GM15510 (cell line): ENCODE data around the gene RAC3.

Experiments
- POLR2A ChIP-seq: IDR thresholded peaks from 3 replicates; pipeline ENCODE4 v1.6.1; 2011; ENCODE audit warnings: borderline replicate concordance; ENCODE audit not compliant: insufficient read length; ENCODE audit errors: extremely low read depth

RAC3 gene

DNA sequence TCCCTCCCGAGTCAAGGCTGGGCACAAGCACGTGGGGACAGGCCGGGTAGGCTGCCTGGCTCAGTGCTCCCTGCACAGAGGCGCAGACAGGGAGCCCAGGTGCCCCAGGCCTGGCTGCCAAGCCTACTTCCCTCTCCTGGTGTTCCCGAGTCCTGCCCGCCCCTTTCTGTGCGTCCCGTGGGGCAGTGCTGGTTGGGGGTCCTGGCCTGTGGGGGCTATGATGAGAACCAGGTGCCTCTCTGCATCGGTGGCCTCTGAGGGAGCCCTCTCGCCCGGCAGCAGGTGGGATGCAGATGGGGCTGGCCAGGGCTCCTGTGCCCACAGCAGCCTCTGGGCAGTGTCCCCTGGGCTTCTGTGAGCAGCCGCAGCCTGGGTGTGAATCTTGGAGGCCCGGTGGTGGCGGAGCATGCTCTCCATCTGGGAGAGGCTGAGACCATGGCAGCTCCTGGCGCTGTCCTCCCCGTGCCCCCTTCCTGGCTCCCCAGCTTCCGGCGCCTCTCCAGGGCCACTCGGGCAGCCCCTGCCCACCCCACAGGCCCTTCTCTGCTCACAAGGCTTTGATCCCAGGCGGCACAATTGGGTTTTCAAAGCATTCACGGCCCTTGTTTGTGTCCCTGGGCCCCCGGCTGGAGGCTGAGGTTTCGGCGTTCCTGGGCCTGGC lies 16.0 kb upstream of the RAC3 start:
- TF ChIP-seq POLR2A: no peak

DNA sequence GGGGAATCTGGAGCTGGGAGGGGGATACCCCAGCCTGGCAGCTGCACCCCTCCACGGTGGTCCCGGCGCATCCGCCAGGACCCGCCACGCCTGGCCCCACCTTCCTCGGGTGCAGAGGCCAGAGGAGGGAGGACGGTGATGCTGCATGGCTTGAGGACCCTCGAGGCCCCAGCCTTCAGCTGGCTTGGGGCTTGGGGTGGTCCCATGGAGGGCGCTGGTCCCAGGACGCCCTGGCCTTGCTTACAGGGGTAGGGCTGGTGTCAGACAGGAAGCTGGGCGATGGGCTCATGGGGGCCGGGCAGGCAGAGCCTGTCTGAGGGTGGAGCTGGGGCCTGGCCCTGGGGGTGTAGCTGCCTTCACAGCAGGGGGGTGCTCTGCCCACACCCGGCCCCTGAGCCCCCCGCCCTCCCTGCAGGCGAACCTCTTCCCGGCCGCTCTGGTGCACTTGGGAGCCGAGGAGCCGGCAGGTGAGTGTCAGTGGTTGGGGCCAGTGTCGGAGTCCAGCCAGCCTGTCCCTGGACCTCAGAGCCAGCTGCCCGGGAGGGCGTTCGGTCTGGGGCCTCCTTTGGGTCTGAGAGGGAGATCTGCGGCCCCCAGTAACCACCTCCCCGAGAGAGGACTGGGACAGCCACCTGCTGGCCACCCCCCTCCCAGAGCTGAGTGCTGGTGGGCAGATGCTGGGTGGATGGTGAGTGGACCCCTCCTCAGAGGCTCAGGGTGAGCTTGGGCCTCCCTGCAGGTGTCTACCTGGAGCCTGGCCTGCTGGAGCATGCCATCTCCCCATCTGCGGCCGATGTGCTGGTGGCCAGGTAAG lies 15.2 kb upstream of the RAC3 start:
- TF ChIP-seq POLR2A: no peak

DNA sequence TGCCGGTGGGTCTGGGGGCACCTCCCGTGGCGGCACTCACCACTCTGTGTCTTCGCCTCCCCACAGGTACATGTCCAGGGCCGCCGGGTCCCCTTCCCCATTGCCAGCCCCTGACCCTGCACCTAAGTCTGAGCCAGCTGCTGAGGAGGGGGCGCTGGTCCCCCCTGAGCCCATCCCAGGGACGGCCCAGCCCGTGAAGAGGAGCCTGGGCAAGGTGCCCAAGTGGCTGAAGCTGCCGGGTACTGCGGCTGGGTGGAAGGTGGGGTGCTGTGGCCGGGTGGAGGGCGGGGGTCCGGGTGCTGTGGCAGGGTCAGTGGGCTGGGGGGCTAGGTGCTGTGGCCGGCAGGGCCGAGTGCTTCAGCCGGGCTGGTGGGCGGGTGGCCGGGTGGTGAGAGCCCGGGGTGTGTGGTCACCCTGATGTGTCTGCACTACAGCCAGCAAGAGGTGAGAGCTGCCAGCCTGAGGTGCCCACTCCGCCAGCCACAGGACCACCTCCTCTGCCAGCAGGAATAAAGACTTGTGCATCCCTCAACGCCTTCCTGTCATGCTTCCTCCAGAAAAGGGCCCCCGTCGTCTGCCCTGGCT lies 14.5 kb upstream of the RAC3 start:
- no peak for TF ChIP-seq POLR2A

DNA sequence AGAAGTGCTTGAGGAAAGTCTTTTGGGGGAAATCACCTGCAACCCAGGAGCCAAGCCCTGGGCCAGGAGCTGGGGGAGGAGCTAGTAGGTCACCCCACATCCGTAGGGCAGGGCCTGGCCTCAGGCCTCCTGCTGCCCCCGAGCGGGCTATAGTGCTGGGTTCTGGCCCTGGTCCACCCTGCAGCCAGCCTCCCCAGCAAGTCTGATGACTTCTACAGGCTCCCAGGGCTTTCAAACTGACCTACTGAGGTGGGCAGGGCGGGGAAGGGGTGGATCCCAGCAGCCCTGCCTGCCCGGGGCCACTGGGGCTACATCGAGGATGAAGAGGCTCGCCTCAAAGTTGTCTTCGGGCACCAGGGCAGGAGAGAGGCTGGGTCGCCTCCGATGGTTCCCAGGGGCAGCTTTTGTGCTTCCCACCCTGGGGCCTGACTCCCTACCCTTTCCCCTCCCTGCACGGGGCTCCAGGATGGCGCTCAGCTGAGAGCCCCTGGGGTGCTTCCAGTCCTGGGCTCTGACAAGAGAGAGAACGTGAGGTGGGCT lies 13.8 kb upstream of the RAC3 start:
- no peak for TF ChIP-seq POLR2A

DNA sequence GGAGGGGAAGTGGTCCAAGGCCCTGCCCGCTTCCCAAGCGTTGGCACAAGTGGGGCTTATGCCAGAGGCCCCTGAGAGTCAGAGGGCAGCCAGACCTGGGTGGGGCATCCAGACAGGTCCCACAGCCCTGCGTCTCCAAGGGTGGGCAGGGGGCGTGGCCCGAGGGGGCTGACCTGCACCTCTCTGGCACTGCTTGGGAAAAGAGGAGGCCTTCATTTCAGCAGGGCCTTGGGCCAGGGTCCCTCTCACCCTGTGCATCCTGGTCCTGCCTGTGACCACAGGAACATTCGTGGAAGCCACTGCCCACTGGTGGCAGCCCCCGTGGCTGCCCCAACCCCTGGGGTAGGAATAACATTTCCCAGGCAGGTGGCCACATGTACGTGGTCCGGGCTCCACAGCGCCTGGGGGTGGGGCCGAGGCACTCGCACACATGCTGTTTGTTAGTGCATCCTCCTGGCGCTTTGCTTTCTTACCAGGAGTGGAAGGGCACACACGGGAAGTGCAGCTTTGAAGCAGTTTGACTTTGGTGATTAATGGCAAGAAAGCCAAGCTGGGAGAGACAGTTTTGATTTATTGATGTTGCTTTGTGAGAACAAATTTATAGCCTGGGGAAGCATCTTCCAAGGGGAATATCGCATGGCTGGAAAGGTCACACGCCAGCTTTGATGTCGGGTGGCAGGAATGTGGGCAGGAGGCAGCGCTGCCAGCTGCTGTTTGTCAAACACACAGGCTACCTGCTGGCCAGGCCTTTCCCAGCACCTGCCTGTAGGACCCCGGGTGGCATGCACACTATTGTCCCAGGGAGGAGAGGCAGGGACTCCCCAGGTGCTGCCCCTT lies 13.1 kb upstream of the RAC3 start:
- no peak for TF ChIP-seq POLR2A

DNA sequence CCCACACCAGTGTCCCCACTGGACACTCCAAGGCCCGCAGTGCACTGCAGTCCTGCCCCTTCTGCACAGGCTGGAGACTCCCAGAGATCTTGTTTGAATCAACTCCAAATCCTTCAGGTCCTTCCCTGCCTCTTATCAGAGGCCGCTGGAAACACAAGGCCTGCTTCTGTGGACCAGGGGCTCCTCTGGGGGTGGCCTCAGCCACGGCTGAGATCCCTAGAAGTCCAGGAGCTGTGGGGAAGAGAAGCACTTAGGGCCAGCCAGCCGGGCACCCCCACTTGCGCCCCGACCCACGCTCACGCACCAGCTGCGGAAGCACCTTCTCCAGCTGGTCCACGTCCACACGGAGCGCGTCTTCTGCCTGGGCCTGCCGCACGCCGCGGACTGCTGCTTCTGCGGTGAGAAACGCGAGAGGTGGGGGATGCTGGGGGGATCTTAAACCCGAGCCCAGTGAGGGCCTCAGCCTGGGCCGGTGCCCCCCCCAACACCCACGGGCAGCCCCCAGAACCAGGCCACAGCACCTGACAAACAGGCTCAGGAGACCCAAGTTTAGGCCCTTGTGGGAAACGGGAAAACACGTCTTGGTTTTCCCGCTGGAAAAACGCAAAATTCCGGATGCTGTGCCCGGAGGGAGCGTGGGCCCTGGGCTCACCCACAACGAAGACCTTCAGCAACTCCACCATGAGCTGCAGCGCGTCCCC lies 12.3 kb upstream of the RAC3 start:
- no peak for TF ChIP-seq POLR2A

DNA sequence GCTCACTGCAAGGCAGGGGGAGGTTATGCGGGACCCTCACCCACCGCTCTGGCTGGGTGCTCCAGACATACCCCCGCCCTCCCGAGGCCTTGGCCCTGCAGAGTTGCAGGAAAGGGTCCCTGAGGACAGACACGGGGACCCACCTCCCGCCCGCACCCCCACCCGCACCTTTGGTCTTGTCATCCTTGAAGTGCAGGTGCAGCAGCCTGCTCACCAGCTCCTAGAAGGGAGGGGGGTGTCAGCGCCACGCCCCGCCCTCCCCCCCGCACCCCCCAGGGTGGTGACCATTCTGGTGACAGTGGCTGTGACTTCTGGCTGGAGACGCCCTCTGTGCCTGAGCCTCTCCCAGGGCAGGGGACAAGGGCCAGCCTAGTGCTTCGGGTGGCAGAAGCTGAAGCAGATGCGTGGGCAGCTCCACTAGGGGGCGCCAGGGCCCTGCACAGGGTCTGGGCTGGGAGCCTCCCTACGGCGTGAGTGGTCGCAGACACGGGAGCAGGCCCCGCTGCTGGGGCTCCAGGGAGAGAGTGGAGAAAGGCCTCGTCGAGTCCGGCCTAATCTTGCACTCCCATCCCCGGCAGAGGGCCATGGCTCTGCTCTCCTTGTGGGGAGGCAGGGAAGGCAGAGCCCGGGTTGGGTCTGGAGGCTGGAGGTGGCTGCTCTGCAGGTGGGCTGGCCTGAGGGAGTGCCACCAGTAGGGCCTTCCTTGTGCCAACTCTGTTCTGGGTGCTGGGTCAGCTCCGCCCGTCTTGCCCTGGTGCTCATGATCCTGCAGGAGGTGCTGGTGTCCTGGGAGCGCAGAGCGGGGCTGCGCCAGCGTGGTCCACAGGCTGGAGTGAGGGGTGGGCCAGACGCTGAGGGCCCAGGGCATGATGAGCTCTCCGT lies 11.5 kb upstream of the RAC3 start:
- TF ChIP-seq POLR2A: no peak

DNA sequence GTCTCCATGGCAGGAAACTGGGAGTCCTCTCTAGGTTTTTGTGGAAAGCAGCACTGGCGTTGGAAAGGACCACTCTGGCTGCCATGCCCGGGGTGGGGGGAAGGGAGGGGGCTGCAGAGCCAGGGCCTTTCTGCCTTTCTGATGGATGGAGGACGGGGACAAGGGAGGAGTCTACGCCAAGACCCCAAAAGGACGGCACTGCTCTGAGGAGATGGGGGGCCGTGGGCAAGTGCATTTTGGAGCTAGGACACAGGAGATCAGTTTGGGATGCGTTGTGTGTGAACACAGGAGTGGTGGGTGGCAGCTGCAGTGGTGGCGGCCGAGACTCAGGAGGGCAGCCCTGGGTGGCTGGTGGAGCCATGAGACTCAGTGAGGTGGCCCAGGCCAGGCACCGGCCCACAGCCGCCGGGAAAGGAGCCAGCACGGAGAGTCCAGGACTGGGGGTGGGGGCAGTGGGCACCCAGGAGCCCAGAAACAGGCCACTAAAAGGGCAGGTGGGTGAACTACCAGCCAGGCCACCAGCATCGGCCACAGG lies 10.8 kb upstream of the RAC3 start:
- no peak for TF ChIP-seq POLR2A

DNA sequence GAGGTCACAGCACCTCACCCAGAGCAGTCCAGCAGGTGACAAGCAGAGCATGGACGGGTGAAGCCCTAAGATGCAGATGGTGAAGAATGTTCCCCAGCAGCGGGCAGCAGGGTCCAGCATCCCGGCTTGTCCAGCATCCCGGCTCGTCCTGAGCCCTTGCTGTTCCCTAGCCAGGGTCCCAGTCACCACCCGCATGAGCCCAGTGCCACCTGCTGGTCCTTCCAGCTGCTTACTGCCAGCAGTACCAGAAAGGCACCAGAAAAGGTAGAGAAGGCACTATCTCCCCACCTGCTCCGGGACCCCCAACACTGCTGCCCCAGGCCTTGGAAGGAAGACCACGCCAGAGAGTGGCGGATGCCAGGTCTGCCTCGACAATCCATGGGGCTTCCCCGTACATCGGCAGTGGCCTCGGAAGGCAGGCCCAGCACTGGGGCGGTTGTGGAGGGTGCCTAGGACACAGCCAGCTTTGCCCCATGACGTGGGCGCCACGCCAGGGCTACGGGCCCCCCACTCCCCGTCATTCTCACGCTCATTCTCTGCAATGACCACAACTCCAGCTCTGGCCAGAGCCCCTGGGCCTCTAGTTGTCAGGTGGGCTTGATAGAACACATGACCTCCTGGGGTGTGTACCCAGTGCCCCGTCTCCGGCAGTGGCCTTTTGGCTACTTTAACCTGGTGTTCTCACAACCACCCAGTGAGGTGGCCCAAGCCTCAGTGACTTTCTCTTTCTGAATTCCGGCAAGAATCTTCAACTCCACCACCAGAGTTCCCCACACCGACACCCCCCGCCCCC lies 10.2 kb upstream of the RAC3 start:
- no peak for TF ChIP-seq POLR2A

DNA sequence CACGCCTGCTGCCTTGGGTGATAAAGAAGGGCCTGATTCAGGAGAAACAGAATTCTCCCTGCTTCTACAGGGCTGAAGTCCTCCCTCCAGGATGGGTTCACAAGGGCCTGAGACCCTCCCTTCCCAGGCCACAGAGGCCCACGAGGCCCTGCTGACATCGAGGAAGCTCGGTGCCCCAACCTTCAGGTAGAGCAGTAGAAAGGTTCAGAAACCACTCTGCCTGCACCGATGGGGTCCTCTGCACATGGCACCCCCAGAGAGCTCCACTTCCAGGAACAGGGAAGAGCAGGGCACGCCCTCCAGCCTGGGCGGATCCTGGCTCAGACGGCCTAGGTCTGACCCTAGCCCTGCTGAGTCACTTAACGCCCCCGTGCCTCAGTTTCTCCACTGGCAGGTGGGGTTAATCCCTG lies 9.6 kb upstream of the RAC3 start:
- TF ChIP-seq POLR2A: no peak

DNA sequence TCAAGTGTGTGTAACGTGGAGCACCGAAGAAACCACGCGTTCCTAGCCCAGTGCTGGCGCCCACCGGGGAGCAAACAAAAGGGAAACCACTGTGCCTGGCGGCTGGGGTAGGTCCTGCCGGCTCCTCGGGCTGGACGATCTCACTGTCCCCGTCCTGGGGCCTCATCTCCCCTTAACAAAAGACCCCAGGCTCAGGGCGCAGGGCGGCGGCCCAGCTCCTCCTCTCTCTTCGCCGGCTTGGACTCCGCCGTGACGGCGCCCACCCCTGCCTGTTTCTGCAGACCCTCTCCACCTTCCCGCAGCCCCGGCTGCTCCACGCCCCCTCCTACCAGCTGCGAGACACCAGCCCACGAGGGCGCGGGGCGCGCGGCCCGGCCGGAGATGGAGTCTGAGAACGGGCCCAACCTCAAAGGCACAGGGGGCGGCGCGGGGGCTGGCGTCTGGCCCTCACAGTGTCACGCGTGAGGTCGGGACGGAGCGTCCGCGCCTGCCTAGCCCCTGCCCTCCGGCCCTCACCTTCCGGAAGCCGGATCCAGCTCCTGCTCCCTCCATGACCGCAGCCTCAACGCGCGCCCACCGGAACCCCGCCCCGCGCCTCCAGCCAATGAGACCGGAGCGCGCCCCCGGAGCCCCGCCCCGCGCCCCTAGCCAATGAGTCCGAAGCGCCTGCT lies 9.0 kb upstream of the RAC3 start, which contains the start of gene CENPX:
Gene CENPX, minus strand, starts transcription at position 569 of the 671 bp plus-strand sequence. Its CDS starts 17 bp downstream, at position 552.
- peak; percentile 72 for TF ChIP-seq POLR2A
